Testis (tissue), 3 donors: ENCODE measurements around the gene PPP1R15A. TPM values are rescaled to one million over a fixed set of nuclear protein-coding genes. Genes with fewer than 3 reads are reported as not detected.

Experiments used
- DNase-seq: peaks from one replicate; pipeline ENCODE4 v3.0.0-alpha.2; 2019
- H3K27ac ChIP-seq, 2 donors: fragments of 200-600 bp; sonication (generic); one replicate each; pipeline ENCODE4 v1.5.1; 2019
- H3K27me3 ChIP-seq: fragments of 200-600 bp; sonication (generic); one replicate; pipeline ENCODE4 v1.5.1; 2019
- H3K36me3 ChIP-seq: fragments of 200-600 bp; sonication (generic); one replicate; pipeline ENCODE4 v1.5.1; 2017; ENCODE audit warnings: low read depth; ENCODE audit errors: missing control alignments
- H3K4me1 ChIP-seq: fragments of 200-600 bp; sonication (generic); one replicate; pipeline ENCODE4 v1.5.1; 2019
- H3K4me3 ChIP-seq, 2 donors: fragments of 200-600 bp; sonication (generic); one replicate each; pipeline ENCODE4 v1.5.1; 2017 to 2019
- H3K9me3 ChIP-seq: fragments of 200-600 bp; sonication (generic); one replicate; pipeline ENCODE4 v1.5.1; 2017
- POLR2A ChIP-seq: fragments of 450-650 bp; IDR thresholded peaks from one replicate; pipeline ENCODE4 v1.6.1; 2017; ENCODE audit warnings: antibody characterized with exemption, mild to moderate bottlenecking, moderate library complexity
- WGBS, 2 donors: methylation state at CpG; one replicate each; pipeline ENCODE4 v1.1.5; 2018; 5-methylcytosine and 5-hydroxymethylcytosine counted together
- intact Hi-C: fragments of 100-400 bp; cut with DNase I; formaldehyde crosslinking; loops from one replicate; pipeline ENCODE4 v1.15.1; 2023; ENCODE audit warnings: low total_unique reads
- polyA plus RNA-seq: library from polyadenylated mRNA; stranded (reverse); fragments of 350-450 nt; fragmentation: Illumina TruSeq; extraction: RNeasy Lipid Tissue Mini Kit (QIAGEN cat#74804); gene quantifications from one replicate; pipeline ENCODE4 v1.2.3, GENCODE V29; 2014; ENCODE audit warnings: low read depth, low replicate concordance; ENCODE audit not compliant: insufficient read depth
- total RNA-seq, 2 donors: library from RNA; depleted of rRNA; stranded (reverse); fragments of >200 nt; gene quantifications; one replicate each; pipeline ENCODE4 v1.2.3, GENCODE V29; 2016
- TF ChIP-seq, protein P1 (sequence below), 3 experiments: fragments of 450-650 bp in 2 of 3; fragments of 200-600 bp in 1 of 3; sonication (generic) in 1 of 3; IDR thresholded peaks; one replicate each; pipeline ENCODE4 v1.5.1; 2016 to 2019; ENCODE audit warnings: antibody characterized with exemption in 3 of 3, mild to moderate bottlenecking in 2 of 3, moderate library complexity in 1 of 3

Gene PPP1R15A
- total and polyA plus RNA-seq, 3 donors from 2014 or later = 37.2 to 48.3 (median 40.9) TPM

DNA sequence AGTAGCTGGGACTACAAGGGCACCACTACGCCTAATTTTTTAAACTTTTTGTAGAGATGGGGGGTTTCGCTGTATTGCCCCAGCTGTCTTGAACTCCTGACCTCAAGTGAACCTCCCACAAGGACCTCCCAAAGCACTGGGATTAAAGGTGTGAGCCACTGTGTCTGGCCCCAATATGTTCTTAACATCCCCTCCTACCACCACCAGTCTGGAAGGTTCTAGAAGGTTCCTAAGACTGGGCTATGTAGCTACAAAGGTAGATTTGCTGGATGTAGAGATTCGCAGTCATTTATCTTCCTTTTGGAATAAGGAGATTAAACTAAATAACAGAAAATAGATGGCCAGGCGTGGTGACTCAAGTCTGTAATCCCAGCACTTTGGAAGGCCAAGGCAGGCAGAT lies 41.3 kb upstream of the PPP1R15A start:
- Histone ChIP-seq H3K9me3 (no peaks in the 10 kb centered on the region), H3K27me3 (no peaks in the 10 kb centered on the region), H3K27ac (no peak overlapping the region), H3K36me3 (no peaks in the 10 kb centered on the region), H3K4me1 (peaks cover 5% of the 10 kb centered on the region), H3K4me3 (no peak overlapping the region)
- TF ChIP-seq POLR2A = no peak
- TF ChIP-seq, protein P1, sequence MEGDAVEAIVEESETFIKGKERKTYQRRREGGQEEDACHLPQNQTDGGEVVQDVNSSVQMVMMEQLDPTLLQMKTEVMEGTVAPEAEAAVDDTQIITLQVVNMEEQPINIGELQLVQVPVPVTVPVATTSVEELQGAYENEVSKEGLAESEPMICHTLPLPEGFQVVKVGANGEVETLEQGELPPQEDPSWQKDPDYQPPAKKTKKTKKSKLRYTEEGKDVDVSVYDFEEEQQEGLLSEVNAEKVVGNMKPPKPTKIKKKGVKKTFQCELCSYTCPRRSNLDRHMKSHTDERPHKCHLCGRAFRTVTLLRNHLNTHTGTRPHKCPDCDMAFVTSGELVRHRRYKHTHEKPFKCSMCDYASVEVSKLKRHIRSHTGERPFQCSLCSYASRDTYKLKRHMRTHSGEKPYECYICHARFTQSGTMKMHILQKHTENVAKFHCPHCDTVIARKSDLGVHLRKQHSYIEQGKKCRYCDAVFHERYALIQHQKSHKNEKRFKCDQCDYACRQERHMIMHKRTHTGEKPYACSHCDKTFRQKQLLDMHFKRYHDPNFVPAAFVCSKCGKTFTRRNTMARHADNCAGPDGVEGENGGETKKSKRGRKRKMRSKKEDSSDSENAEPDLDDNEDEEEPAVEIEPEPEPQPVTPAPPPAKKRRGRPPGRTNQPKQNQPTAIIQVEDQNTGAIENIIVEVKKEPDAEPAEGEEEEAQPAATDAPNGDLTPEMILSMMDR (IDR thresholded peaks at IDR 0.05) = no peak
- WGBS, 2 donors = 90 to 94% methylated on average over 4 of the region's 4 CpGs
- no peak for DNase-seq
- intact Hi-C loops = no loop called here

DNA sequence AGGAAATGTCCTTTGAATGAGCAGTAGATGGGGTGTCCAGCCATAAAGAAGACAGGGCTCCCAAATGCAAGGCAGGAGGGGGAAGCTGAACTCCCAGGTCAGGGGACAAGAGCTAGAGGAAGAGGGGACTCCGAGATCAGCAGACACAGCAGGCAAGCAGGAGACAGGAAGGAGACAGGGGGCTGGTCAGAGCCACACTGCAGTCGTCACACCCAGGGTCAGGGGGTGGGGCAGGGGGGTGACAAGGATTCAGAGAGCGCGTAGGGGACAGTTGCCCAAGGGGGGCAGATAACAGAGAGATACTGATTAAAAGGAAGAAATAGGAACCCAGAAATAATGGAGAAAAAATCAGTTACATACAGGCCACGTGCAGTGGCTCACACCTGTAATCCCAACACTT lies 39.2 kb upstream of the PPP1R15A start:
- no peak overlapping the region for H3K27ac ChIP-seq
- H3K4me1 ChIP-seq = peaks cover 5% of the 10 kb centered on the region
- 76 to 89% methylated on average over 5 of the region's 5 CpGs for WGBS, 2 donors
- no peak for DNase-seq
- no peaks in the 10 kb centered on the region for H3K9me3 ChIP-seq
- no peak for TF ChIP-seq POLR2A
- TF ChIP-seq, protein P1 (IDR thresholded peaks at IDR 0.05) = no peak
- no peak overlapping the region for H3K4me3 ChIP-seq
- no peaks in the 10 kb centered on the region for H3K27me3 ChIP-seq
- H3K36me3 ChIP-seq = no peaks in the 10 kb centered on the region
- intact Hi-C loops = no loop called here

DNA sequence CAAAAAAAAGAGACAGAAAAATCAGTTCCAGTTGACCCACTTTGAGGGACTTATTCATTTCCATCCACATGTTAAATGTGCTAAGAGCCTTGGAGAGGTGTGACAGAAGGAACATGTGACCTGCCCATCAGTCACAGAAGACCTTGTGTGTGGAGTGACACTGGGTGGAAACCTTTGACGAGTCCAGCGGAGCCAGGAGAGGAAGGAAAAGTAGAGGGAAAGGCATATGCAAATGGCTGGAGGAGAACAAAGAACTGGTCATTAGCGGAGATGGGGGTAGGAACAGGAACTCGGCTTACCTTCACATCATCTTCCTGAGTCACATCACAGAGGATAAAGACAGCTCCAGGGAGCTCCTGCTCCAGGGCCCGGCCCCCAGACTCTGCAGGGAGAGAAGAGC lies 38.2 kb upstream of the PPP1R15A start:
- Histone ChIP-seq H3K4me3 (no peak overlapping the region), H3K27me3 (no peaks in the 10 kb centered on the region), H3K27ac (no peak overlapping the region), H3K36me3 (no peaks in the 10 kb centered on the region), H3K4me1 (peaks cover 5% of the 10 kb centered on the region), H3K9me3 (no peaks in the 10 kb centered on the region)
- WGBS, 2 donors = 83 to 91% methylated on average over 5 of the region's 5 CpGs
- DNase-seq = no peak
- TF ChIP-seq, protein P1 (IDR thresholded peaks at IDR 0.05) = no peak
- intact Hi-C loops = no loop called here

DNA sequence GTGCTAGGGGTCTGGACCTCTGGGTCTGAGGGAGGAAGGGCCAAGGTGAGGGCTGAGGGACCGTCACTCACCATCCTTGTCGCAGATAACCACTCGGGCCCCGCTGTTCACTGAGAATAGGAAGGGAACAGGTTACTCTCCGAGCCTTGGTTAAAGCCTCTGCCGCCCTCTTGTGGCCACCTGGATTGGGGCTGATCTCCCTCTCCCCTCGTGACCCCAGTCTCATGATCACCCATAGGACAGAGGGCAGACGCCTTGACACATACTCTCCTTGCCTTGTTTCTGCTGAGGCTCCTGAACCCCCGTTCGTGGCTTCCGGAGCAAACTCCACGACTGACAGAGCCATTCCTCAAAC lies 36.5 kb upstream of the PPP1R15A start:
- H3K4me1 ChIP-seq = peaks cover 5% of the 10 kb centered on the region
- intact Hi-C loops = no loop called here
- H3K36me3 ChIP-seq = no peaks in the 10 kb centered on the region
- no peaks in the 10 kb centered on the region for H3K9me3 ChIP-seq
- H3K27ac ChIP-seq = peak overlapping the region; percentile 27 to 77
- H3K27me3 ChIP-seq = no peaks in the 10 kb centered on the region
- peak; percentile 97 for DNase-seq
- TF ChIP-seq, protein P1 (IDR thresholded peaks at IDR 0.05) = peak; percentile 87 to 97 (median 96)
- no peak for TF ChIP-seq POLR2A
- 12% methylated on average over 8 to 12 of the region's 12 CpGs for WGBS, 2 donors
- peak overlapping the region; percentile 25 to 40 for H3K4me3 ChIP-seq

DNA sequence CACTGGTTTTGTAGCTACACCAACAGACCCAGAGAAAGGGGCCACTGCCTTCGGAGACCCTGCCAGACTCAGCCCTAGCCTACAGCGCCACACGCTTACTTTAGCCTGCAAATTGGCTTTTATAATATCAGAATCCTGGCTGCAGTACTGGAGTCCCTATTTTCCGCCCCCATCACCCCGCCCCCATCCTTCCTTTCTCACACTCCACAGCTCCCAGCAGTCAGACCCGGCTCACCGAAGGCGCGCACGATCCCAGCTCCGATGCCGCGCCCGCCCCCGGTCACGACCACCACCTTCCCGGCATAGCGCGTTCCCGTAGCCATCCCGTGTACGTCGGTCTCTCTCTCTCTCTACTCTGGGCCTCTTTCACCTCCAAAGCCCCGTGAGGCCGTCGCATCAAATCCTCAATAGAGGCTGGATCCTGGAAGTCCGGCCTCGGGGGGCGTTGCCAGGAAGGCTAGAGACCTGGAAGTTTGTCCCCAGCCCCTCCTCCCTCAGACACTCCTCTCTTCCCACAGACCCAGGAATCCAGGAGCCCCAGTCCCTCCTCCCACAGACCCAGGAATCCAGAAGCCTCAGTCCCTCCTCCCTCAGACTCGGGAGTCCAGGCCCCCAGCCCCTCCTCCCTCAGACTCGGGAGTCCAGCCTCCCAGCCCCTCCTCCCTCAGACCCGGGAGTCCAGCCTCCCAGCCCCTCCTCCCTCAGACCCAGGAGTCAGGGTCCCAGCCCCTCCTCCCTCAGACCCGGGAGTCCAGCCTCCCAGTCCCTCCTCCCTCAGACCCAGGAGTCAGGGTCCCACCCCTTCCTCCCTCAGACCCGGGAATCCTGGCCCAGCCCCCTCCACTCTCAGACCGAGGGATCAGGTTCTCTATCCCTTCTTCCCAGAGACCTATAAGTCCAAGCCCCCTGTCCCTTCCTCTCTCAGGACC lies 35.9 kb upstream of the PPP1R15A start, which contains the start of gene HSD17B14:
HSD17B14 (minus strand) TSS at position 403 of the 929 bp plus-strand sequence; CDS start at position 323, 80 bp downstream.
- Histone ChIP-seq H3K27ac (peak within 1 kb of the TSS; percentile 27 to 77), H3K27me3 (no peaks in the 10 kb centered on the region), H3K9me3 (no peaks in the 10 kb centered on the region), H3K4me3 (peak within 1 kb of the TSS; percentile 25 to 40), H3K4me1 (peaks cover 5% of the 10 kb centered on the region), H3K36me3 (no peaks in the 10 kb centered on the region)
- intact Hi-C loops = no loop called here
- DNase-seq = no peak
- 19 to 20% methylated on average over 35 of the region's 35 CpGs for WGBS, 2 donors
- TF ChIP-seq POLR2A = no peak
- TF ChIP-seq, protein P1 (IDR thresholded peaks at IDR 0.05) = peak in 1 of 3 experiments; percentile 22
